Coronary artery (tissue), 2 donors: ENCODE results near the gene MAGEA3.
"Not testable (repeated sequence)": the region's sequence is repeated elsewhere in the genome, so short reads cannot be mapped to it uniquely, and the experiment has no call there.

Experiments
- DNase-seq: peaks from one replicate; pipeline ENCODE4 v3.0.0-alpha.2; 2017; ENCODE audit warnings: low spot score
- H3K27ac ChIP-seq, 2 donors: fragments of 200-600 bp; sonication (generic); one replicate each; pipeline ENCODE4 v1.5.1; 2016 to 2019
- H3K4me3 ChIP-seq: fragments of 200-600 bp; sonication (generic); 2 replicates; pipeline ENCODE4 v1.5.1; 2016; ENCODE audit warnings: mild to moderate bottlenecking, moderate library complexity
- TF ChIP-seq, protein P1 (sequence below): fragments of 200-600 bp; sonication (generic); IDR thresholded peaks from one replicate; pipeline ENCODE4 v1.5.1; 2019; ENCODE audit warnings: antibody characterized with exemption

Gene MAGEA3, protein sequence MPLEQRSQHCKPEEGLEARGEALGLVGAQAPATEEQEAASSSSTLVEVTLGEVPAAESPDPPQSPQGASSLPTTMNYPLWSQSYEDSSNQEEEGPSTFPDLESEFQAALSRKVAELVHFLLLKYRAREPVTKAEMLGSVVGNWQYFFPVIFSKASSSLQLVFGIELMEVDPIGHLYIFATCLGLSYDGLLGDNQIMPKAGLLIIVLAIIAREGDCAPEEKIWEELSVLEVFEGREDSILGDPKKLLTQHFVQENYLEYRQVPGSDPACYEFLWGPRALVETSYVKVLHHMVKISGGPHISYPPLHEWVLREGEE

DNA sequence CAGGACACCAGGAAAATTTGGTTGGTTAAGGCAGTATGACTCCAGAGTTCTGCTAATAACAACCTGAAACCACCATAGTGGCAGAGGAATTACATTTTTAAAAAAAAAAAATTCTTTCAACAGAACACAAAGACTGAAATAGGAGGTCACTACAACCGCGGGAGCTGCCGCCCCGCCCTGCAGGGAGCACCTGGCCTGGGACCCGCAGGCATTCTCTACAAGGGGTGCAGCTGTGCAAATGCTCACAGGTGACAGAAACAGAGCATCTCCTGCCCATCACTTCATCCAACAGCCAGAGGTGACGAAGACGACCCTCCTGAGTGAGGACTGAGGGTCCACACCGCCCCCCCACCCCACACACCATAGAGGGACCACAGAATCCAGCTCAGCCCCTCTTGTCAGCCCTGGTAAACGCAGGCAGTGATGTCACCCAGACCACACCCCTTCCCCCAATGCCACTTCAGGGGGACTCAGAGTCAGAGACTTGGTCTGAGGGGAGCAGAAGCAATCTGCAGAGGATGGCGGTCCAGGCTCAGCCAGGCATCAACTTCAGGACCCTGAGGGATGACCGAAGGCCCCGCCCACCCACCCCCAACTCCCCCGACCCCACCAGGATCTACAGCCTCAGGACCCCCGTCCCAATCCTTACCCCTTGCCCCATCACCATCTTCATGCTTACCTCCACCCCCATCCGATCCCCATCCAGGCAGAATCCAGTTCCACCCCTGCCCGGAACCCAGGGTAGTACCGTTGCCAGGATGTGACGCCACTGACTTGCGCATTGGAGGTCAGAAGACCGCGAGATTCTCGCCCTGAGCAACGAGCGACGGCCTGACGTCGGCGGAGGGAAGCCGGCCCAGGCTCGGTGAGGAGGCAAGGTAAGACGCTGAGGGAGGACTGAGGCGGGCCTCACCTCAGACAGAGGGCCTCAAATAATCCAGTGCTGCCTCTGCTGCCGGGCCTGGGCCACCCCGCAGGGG, at the start of gene MAGEA3:
Gene MAGEA3 (plus strand): TSS at position 843 of the 980 bp plus-strand sequence. CDS start 2,039 bp downstream, outside the sequence.
- H3K4me3 ChIP-seq, DNase-seq, H3K27ac ChIP-seq: not testable (repeated sequence)

DNA sequence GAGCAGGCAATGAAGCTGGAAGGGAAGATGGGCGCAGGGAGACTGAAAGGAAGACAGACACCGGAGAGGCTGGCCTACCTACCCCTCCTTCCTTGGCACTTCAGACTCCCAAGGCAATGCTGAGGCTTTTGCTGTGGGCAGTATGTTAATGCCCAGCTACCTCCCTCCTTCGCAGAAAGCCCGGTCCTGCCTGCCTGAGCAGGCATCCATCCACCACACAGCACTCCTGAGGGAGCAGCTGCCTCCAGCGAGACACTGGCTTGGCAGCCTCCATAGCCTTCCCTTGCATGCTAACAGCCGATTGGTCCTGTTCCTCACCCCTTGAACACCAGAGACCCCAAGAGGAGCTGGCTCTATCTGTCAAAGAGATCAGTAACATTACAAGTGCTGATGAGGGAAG, 46.5 kb upstream of the MAGEA3 start:
- TF ChIP-seq, protein P1, sequence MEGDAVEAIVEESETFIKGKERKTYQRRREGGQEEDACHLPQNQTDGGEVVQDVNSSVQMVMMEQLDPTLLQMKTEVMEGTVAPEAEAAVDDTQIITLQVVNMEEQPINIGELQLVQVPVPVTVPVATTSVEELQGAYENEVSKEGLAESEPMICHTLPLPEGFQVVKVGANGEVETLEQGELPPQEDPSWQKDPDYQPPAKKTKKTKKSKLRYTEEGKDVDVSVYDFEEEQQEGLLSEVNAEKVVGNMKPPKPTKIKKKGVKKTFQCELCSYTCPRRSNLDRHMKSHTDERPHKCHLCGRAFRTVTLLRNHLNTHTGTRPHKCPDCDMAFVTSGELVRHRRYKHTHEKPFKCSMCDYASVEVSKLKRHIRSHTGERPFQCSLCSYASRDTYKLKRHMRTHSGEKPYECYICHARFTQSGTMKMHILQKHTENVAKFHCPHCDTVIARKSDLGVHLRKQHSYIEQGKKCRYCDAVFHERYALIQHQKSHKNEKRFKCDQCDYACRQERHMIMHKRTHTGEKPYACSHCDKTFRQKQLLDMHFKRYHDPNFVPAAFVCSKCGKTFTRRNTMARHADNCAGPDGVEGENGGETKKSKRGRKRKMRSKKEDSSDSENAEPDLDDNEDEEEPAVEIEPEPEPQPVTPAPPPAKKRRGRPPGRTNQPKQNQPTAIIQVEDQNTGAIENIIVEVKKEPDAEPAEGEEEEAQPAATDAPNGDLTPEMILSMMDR: no peak
- Histone ChIP-seq H3K27ac (no peak overlapping the region), H3K4me3 (no peak overlapping the region)
- DNase-seq: peak; percentile 46

DNA sequence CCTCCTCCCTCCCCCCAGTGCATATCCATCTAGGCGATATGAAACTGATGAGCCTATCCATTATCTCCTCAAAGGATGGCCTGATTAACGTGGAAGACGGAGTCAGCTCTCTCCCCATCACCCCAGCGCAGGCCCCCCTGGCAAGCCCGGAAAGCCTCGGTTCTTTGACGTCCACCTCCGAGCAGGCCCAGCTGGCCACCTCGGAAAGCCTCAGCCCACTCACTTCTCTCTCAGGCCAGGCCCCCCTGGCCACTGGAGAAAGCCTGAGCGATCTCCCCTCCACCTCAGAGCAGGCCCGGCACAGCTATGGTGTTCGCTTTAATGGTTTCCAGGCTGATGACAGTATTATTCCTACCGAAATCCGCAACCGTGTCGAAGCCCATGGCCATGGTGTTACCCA, 46.1 kb upstream of the MAGEA3 start:
- TF ChIP-seq, protein P1: no peak
- no peak overlapping the region for H3K27ac ChIP-seq
- no peak overlapping the region for H3K4me3 ChIP-seq
- DNase-seq: peak; percentile 46

DNA sequence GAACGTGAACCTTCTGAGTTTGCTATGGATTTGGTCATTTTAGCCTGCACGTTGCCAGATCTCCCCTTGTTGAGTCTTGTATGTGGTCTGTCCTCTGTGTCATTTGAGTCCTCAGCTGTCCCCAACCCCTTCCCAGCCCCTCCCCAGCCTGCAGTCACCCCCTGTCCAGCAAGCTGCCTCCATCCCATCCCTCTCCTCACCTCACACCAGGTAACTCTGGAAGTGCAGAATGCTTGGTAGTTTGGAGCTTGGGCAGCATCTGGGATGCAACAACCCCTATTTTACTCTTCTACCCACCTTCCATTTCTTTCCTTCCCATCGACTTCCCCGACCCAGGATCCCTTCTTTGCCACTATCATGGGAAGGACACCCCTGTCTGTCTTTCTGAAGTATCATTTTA, 42.5 kb upstream of the MAGEA3 start:
- TF ChIP-seq, protein P1: no peak
- Histone ChIP-seq H3K27ac (no peak overlapping the region), H3K4me3 (no peak overlapping the region)
- peak; percentile 31 for DNase-seq

DNA sequence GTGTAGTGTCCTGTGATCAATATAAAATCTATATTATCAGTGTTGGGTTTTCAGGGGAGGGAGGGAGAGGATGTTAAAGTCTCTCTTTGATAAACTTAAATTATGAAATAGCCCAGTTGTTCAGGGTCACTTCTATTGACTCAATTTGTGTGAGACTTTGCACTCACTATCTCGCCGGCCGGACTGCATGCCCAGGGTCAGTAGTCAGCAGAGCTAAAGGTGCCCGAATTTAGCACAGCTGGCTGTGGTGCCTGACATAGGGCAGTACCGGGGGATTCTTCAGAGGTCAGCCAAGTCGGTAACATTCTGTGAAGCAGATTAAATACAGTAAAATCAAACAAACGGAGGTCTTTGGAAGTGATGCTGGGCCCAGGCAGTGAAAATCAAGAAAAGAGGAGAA, 41.7 kb upstream of the MAGEA3 start:
- H3K4me3 ChIP-seq: no peak overlapping the region
- no peak overlapping the region for H3K27ac ChIP-seq
- TF ChIP-seq, protein P1: no peak
- DNase-seq: peak; percentile 16

DNA sequence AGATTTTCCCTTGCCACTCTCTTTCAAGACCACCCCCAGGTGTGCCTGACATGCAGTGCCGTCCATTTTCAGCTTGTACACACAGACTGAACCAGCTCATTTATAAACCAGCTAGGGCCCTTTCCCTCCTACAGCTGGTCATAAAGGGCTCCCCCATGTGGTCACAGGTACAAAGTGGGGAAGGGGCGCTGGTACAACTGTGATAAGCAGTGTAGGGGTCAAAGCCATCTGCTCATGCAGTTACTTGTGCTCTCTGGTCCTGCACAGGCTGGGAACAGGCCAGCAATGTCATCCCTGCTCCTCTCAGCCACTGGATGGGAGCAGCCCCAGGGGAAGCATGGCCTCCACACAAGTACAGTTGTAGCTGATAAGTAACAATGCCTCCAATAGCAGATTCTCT, 40.3 kb upstream of the MAGEA3 start:
- Histone ChIP-seq H3K4me3 (no peak overlapping the region), H3K27ac (no peak overlapping the region)
- peak; percentile 28 for DNase-seq
- TF ChIP-seq, protein P1: no peak

DNA sequence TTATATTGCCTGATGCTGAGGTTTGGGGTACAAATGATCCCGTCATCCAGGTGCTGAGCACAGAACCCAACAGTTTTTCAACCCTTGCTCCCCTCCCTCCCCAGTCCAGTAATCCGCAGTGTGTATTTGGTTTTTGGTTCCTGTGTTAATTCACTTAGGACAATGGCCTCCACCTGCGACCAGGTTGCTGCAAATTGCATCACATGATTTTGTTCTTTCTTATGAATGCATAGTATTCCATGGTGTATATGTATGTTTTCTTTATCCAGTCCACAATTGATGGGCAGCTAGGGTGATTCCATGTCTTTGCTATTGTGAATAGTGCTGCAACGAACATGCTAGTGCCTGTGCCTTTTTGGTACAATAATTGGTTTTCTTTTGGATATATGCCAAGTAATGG, 35.5 kb upstream of the MAGEA3 start:
- peak; percentile 7 for DNase-seq
- Histone ChIP-seq H3K4me3 (no peak overlapping the region), H3K27ac (no peak overlapping the region)
- TF ChIP-seq, protein P1: no peak
